Neural cell (in vitro differentiated cells): ENCODE results near the gene MLLT10. TPM values are rescaled to one million over a fixed set of nuclear protein-coding genes. Genes with fewer than 3 reads are reported as not detected.

Source experiments
- H2AFZ ChIP-seq: fragments of 200-600, 300-800 bp; sonication (generic), shearing (Covaris generic); 2 replicates; pipeline ENCODE4 v1.6.0; 2014; ENCODE audit warnings: low read depth, mild to moderate bottlenecking, antibody characterized with exemption, low read length, moderate library complexity
- H3F3A ChIP-seq: fragments of 200-600 bp; shearing (Covaris generic); 2 replicates; pipeline ENCODE4 v1.6.1; 2016; ENCODE audit warnings: mild to moderate bottlenecking, moderate library complexity, mixed read lengths, antibody characterized with exemption, low read length; ENCODE audit not compliant: insufficient read depth, poor library complexity, severe bottlenecking
- H3K27ac ChIP-seq: fragments of 200-600, 300-800 bp; sonication (generic), shearing (Covaris generic); 2 replicates; pipeline ENCODE4 v1.5.1; 2014; ENCODE audit warnings: mild to moderate bottlenecking, low read length, moderate library complexity
- H3K27me3 ChIP-seq: fragments of 300-800, 200-600 bp; sonication (generic), shearing (Covaris generic); 2 replicates; pipeline ENCODE4 v1.6.0; 2014; ENCODE audit warnings: mild to moderate bottlenecking, low read depth, low read length, moderate library complexity; ENCODE audit not compliant: insufficient read depth
- H3K36me3 ChIP-seq: fragments of 300-800, 200-600 bp; sonication (generic), shearing (Covaris generic); 2 replicates; pipeline ENCODE4 v1.5.1; 2014; ENCODE audit warnings: mild to moderate bottlenecking, antibody characterized with exemption, low read length, moderate library complexity; ENCODE audit not compliant: insufficient read depth
- H3K4me2 ChIP-seq: fragments of 300-800, 200-600 bp; sonication (generic), shearing (Covaris generic); 2 replicates; pipeline ENCODE4 v1.6.0; 2014; ENCODE audit warnings: mild to moderate bottlenecking, low read length
- H3K4me3 ChIP-seq: fragments of 300-800, 200-600 bp; sonication (generic), shearing (Covaris generic); 2 replicates; pipeline ENCODE4 v1.5.1; 2014; ENCODE audit warnings: mild to moderate bottlenecking, low read length, moderate library complexity
- H3K79me2 ChIP-seq: fragments of 200-600 bp; shearing (Covaris generic); replicated peaks from 2 replicates; pipeline ENCODE4 v1.6.0; 2014; ENCODE audit warnings: mild to moderate bottlenecking, low read length, moderate library complexity; ENCODE audit not compliant: insufficient read depth
- H3K9ac ChIP-seq: fragments of 300-800, 200-600 bp; sonication (generic), shearing (Covaris generic); 2 replicates; pipeline ENCODE4 v1.6.1; 2016; ENCODE audit warnings: mild to moderate bottlenecking, low read length, mixed read lengths
- H3K9me2 ChIP-seq: fragments of 200-600 bp; shearing (Covaris generic); 2 replicates; pipeline ENCODE4 v1.6.1; 2016; ENCODE audit warnings: mild to moderate bottlenecking, low read length, mixed read lengths; ENCODE audit not compliant: insufficient read depth
- H3K9me3 ChIP-seq: fragments of 200-600, 300-800 bp; sonication (generic), shearing (Covaris generic); 2 replicates; pipeline ENCODE4 v1.6.1; 2016; ENCODE audit warnings: mild to moderate bottlenecking, mixed run types, low read length, moderate library complexity, mixed read lengths
- H4K20me1 ChIP-seq: fragments of 200-600 bp; shearing (Covaris generic); 2 replicates; pipeline ENCODE4 v1.6.1; 2016; ENCODE audit warnings: mild to moderate bottlenecking, mixed run types; ENCODE audit not compliant: insufficient read depth
- CTCF ChIP-seq: fragments of 450-650 bp; IDR thresholded peaks from 2 replicates; pipeline ENCODE4 v1.5.1; 2014; ENCODE audit warnings: antibody characterized with exemption, mild to moderate bottlenecking, moderate library complexity; ENCODE audit not compliant: poor library complexity, severe bottlenecking
- EP300 ChIP-seq: fragments of 450-650 bp; conservative IDR thresholded peaks from 2 replicates; pipeline ENCODE4 v1.6.1; 2014; ENCODE audit warnings: antibody characterized with exemption, mild to moderate bottlenecking, moderate library complexity; ENCODE audit not compliant: poor library complexity, severe bottlenecking
- EZH2 ChIP-seq: fragments of 200-600, 300-800 bp; shearing (Covaris generic), sonication (generic); IDR thresholded peaks from 2 replicates; pipeline ENCODE4 v1.6.1; 2014; ENCODE audit warnings: antibody characterized with exemption, low read length, borderline replicate concordance, mild to moderate bottlenecking; ENCODE audit not compliant: insufficient read depth, poor library complexity, severe bottlenecking
- MXI1 ChIP-seq: fragments of 450-650 bp; conservative IDR thresholded peaks from 2 replicates; pipeline ENCODE4 v1.6.1; 2014; ENCODE audit warnings: antibody characterized with exemption, mild to moderate bottlenecking; ENCODE audit not compliant: poor library complexity, severe bottlenecking
- POLR2AphosphoS5 ChIP-seq: IDR thresholded peaks from 2 replicates; pipeline ENCODE4 v1.6.1; 2012
- RAD21 ChIP-seq: fragments of 450-650 bp; conservative IDR thresholded peaks from 2 replicates; pipeline ENCODE4 v1.6.1; 2014; ENCODE audit warnings: antibody characterized with exemption, mild to moderate bottlenecking, moderate library complexity
- REST ChIP-seq: IDR thresholded peaks from 2 replicates; pipeline ENCODE4 v1.6.1; 2012; ENCODE audit warnings: borderline replicate concordance
- SMC3 ChIP-seq: fragments of 450-650 bp; conservative IDR thresholded peaks from 2 replicates; pipeline ENCODE4 v1.6.1; 2014; ENCODE audit warnings: antibody characterized with exemption, mild to moderate bottlenecking, moderate library complexity; ENCODE audit not compliant: poor library complexity
- TAF1 ChIP-seq: IDR thresholded peaks from 2 replicates; pipeline ENCODE4 v1.6.1; 2012; ENCODE audit warnings: low read depth
- polyA plus RNA-seq: library from polyadenylated mRNA; depleted of rRNA; stranded (reverse); fragments of >200 nt; gene quantifications from 2 replicates; pipeline ENCODE4 v1.2.3, GENCODE V29; 2014

The MLLT10 gene
- polyA plus RNA-seq, 1 donor from 2014 or later: 31.0 TPM

GRCh38 chr10:21746118-21746517 lies 212.1 kb downstream of the MLLT10 start:
- H3K4me3 ChIP-seq: no peak overlapping the region
- no peak overlapping the region for H2AFZ ChIP-seq
- H3K4me2 ChIP-seq: no peak overlapping the region
- no peak overlapping the region for H3K9ac ChIP-seq
- no peaks in the 10 kb centered on the region for H4K20me1 ChIP-seq
- H3K36me3 ChIP-seq: peaks cover 15% of the 10 kb centered on the region
- H3K79me2 ChIP-seq: no peaks in the 10 kb centered on the region
- H3K9me3 ChIP-seq: no peaks in the 10 kb centered on the region
- no peak overlapping the region for H3K27ac ChIP-seq
- no peaks in the 10 kb centered on the region for H3K27me3 ChIP-seq
- H3F3A ChIP-seq: no peaks in the 10 kb centered on the region
- TF ChIP-seq SMC3: no peak
- no peak for TF ChIP-seq POLR2AphosphoS5
- H3K9me2 ChIP-seq: no peaks in the 10 kb centered on the region

- Histone ChIP-seq H2AFZ (no peak overlapping the region), H3K27ac (no peak overlapping the region), H3K9me2 (no peaks in the 10 kb centered on the region), H3K27me3 (no peaks in the 10 kb centered on the region), H3K36me3 (peaks cover 5% of the 10 kb centered on the region), H3K9me3 (no peaks in the 10 kb centered on the region), H3K4me2 (no peak overlapping the region), H3K4me3 (no peak overlapping the region), H3K79me2 (no peaks in the 10 kb centered on the region), H4K20me1 (no peaks in the 10 kb centered on the region), H3K9ac (no peak overlapping the region), H3F3A (no peaks in the 10 kb centered on the region)
- TF ChIP-seq REST: no peak
- no peak for TF ChIP-seq MXI1
- TF ChIP-seq SMC3: no peak
- no peak for TF ChIP-seq CTCF
- no peak for TF ChIP-seq EZH2
- TF ChIP-seq RAD21: no peak
- TF ChIP-seq TAF1: no peak
- no peak for TF ChIP-seq POLR2AphosphoS5
- TF ChIP-seq EP300: no peak
These were observed 213.8 kb downstream of the MLLT10 start for GRCh38 chr10:21747809-21748208.

- TF ChIP-seq TAF1 (no peak), POLR2AphosphoS5 (no peak), RAD21 (no peak), EZH2 (no peak), EP300 (no peak), SMC3 (no peak), CTCF (no peak), REST (no peak), MXI1 (no peak)
- Histone ChIP-seq H3K9ac (no peak overlapping the region), H3K36me3 (no peaks in the 10 kb centered on the region), H3K4me2 (no peak overlapping the region), H3K27me3 (no peaks in the 10 kb centered on the region), H4K20me1 (no peaks in the 10 kb centered on the region), H3K9me2 (no peaks in the 10 kb centered on the region), H3K27ac (no peak overlapping the region), H3K4me3 (no peak overlapping the region), H3F3A (no peaks in the 10 kb centered on the region), H3K79me2 (no peaks in the 10 kb centered on the region), H2AFZ (no peak overlapping the region), H3K9me3 (no peaks in the 10 kb centered on the region)
These were observed 215.8 kb downstream of the MLLT10 start for GRCh38 chr10:21749788-21750187.
